ENCODE measurements around the gene NTN1. TPM values are rescaled to one million over a fixed set of nuclear protein-coding genes. Genes with fewer than 3 reads are reported as not detected.

The NTN1 gene
- total and polyA plus RNA-seq, 2 of the 4 experiments (the other 2 are of a cell fraction), result under 0.01 to 0.07 TPM

DNA sequence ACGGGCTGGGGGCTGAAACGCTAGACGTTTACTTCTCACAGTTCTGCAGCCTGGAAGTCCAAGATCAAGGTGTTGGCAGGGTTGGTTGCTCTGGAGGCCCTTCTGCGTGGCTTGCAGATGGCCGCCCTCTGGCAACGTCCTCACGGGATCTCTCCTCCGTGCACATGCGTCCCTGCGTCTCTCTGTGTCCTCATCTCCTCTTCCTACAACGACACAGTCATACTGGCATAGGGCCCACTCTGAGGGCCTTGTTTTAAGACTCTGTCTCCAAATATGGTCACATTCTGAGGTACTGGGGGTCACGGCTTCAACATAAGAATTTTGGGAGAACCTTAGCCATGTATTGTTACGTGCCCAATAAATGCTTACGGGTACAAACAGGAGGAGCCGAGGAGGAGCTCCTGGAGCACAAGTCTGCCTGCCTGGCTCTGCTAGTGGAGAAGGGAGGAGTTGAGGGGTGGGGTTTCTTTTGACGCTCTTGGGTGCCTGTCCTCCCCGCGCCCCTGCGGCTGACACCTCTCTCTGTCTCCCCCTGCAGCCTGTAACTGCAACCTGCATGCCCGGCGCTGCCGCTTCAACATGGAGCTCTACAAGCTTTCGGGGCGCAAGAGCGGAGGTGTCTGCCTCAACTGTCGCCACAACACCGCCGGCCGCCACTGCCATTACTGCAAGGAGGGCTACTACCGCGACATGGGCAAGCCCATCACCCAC, 141.1 kb downstream of the NTN1 start:
- Histone ChIP-seq H2BK5ac (ENCODE audit: low read depth, low read length, poor library complexity, severe bottlenecking) (no peak overlapping the region), H3K9me3 (ENCODE audit: control insufficient read depth, insufficient read depth, low read length) (peaks cover 11% of the 10 kb centered on the region), H3K18ac (ENCODE audit: low read depth, low read length) (no peak overlapping the region), H4K8ac (ENCODE audit: low read depth in 2 of 2, low read length in 2 of 2) (no peak overlapping the region), H3K36me3 (ENCODE audit: control insufficient read depth, insufficient read depth, low read length) (no peaks in the 10 kb centered on the region), H3K14ac (replicated peaks; ENCODE audit: low read depth, low read length) (no peak overlapping the region), H4K5ac (ENCODE audit: low read depth, low read length) (no peak overlapping the region), H3K4me3 (ENCODE audit: insufficient read depth, low read depth, low read length) (no peak overlapping the region), H3K4ac (ENCODE audit: low read depth, low read length) (no peak overlapping the region), H3K27me3 (ENCODE audit: control insufficient read depth, insufficient read depth, low read length) (no peaks in the 10 kb centered on the region; the same call in 1 of the 2 replicates), H3K27ac (ENCODE audit: insufficient read depth, low read length) (no peak overlapping the region), H3K9ac (ENCODE audit: low read depth, low read length) (no peak overlapping the region), H3K4me1 (ENCODE audit: control insufficient read depth, insufficient read depth, low read length) (peaks cover 2% of the 10 kb centered on the region; the same call in 1 of the 2 replicates), H2AK5ac (ENCODE audit: low read depth, low read length) (no peak overlapping the region), H3K9me1 (ENCODE audit: insufficient read depth, low read length) (no peaks in the 10 kb centered on the region), H4K91ac (ENCODE audit: insufficient read depth, low read depth, low read length) (no peak overlapping the region), H2BK15ac (ENCODE audit: low read depth, low read length) (no peak overlapping the region), H2BK20ac (ENCODE audit: low read depth, low read length) (no peak overlapping the region), H3K56ac (ENCODE audit: extremely low read depth, insufficient read depth, low read length) (no peak overlapping the region), H2BK120ac (ENCODE audit: low read depth, low read length) (no peak overlapping the region), H4K20me1 (ENCODE audit: insufficient read depth, low read length) (no peaks in the 10 kb centered on the region), H3K23ac (ENCODE audit: low read depth, low read length) (no peak overlapping the region), H2AFZ (replicated peaks; ENCODE audit: low read length, poor library complexity) (no peak overlapping the region), H2AK9ac (replicated peaks; ENCODE audit: low read depth, low read length, poor library complexity) (no peak overlapping the region), H3K4me2 (ENCODE audit: low read depth, low read length) (no peak overlapping the region), H3K79me1 (ENCODE audit: low read depth in 1 of 2, low read length in 2 of 2) (no peaks in the 10 kb centered on the region)
- no peak for DNase-seq
- dilution Hi-C loops (cut with HindIII; ENCODE audit: low sequenced_read_pairs, unreplicated experiment), result no loop called here
- BruUV-seq (replicated peaks), result no TSS peak
- intact Hi-C loops (cut with micrococcal nuclease), result no loop called here
- no peak for TF ChIP-seq CEBPB (IDR thresholded peaks at IDR 0.05; ENCODE audit: low read depth, low read length)
- TF ChIP-seq SMC3 (IDR thresholded peaks at IDR 0.05; ENCODE audit: low read depth, low read length), result no peak
- TF ChIP-seq MXI1 (IDR thresholded peaks at IDR 0.05; ENCODE audit: borderline replicate concordance, low read depth, low read length), result no peak
- no peak for TF ChIP-seq BHLHE40 (IDR thresholded peaks at IDR 0.05; ENCODE audit: low read depth, low read length)
- TF ChIP-seq CHD1 (IDR thresholded peaks at IDR 0.05; ENCODE audit: low read depth, low read length), result no peak
- TF ChIP-seq ELK1 (IDR thresholded peaks at IDR 0.05; ENCODE audit: borderline replicate concordance, low read depth, low read length), result no peak
- no peak for TF ChIP-seq MAFK (IDR thresholded peaks at IDR 0.05; ENCODE audit: low read depth, low read length)
- TF ChIP-seq POLR2A (IDR thresholded peaks at IDR 0.05; ENCODE audit: low read depth, low read length), result no peak
- TF ChIP-seq RAD21 (IDR thresholded peaks at IDR 0.05; ENCODE audit: low read length), result no peak
- no peak for TF ChIP-seq RCOR1 (IDR thresholded peaks at IDR 0.05; ENCODE audit: insufficient replicate concordance, low read length)
- TF ChIP-seq, protein P1, sequence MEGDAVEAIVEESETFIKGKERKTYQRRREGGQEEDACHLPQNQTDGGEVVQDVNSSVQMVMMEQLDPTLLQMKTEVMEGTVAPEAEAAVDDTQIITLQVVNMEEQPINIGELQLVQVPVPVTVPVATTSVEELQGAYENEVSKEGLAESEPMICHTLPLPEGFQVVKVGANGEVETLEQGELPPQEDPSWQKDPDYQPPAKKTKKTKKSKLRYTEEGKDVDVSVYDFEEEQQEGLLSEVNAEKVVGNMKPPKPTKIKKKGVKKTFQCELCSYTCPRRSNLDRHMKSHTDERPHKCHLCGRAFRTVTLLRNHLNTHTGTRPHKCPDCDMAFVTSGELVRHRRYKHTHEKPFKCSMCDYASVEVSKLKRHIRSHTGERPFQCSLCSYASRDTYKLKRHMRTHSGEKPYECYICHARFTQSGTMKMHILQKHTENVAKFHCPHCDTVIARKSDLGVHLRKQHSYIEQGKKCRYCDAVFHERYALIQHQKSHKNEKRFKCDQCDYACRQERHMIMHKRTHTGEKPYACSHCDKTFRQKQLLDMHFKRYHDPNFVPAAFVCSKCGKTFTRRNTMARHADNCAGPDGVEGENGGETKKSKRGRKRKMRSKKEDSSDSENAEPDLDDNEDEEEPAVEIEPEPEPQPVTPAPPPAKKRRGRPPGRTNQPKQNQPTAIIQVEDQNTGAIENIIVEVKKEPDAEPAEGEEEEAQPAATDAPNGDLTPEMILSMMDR (conservative IDR thresholded peaks at IDR 0.05; ENCODE audit: low read depth, low read length), result no peak
- no peak for TF ChIP-seq USF2 (IDR thresholded peaks at IDR 0.05; ENCODE audit: low read depth, low read length)
- TF ChIP-seq RFX5 (IDR thresholded peaks at IDR 0.05; ENCODE audit: low read depth, low read length), result no peak
- TF ChIP-seq FOS (IDR thresholded peaks at IDR 0.05; ENCODE audit: low read depth, low read length), result no peak
- TF ChIP-seq NFE2L2 (IDR thresholded peaks at IDR 0.05; ENCODE audit: low read depth, low read length), result no peak
- TF ChIP-seq MAZ (IDR thresholded peaks at IDR 0.05; ENCODE audit: borderline replicate concordance, low read depth, low read length), result no peak
- CTCF ChIA-PET, result no interaction called here
- WGBS, 2 experiments (ENCODE audit: extremely low coverage in 2 of 2, insufficient read length in 1 of 2), result 87% methylated on average over 16 of the region's 31 CpGs; no CpG with 5 or more reads in 1 of the 2 experiments
- no peak for ATAC-seq (ENCODE audit: low read depth)
- POLR2A ChIA-PET (ENCODE audit: unreplicated experiment), result no interaction called here
- in situ Hi-C loops (cut with MboI; ENCODE audit: low sequenced_read_pairs), result no loop called here
